Panc1 (cell line): ENCODE data around the gene HEXD. TPM values are rescaled to one million over a fixed set of nuclear protein-coding genes. Genes with fewer than 3 reads are reported as not detected.

ENCODE experiments used
- ATAC-seq: fragments of 200-7000 bp; cut with Tn5 transposase; 2 replicates; pipeline ENCODE4 v1.9.1; 2020; ENCODE audit warnings: mild to moderate bottlenecking, moderate library complexity
- BruUV-seq: library from RNA; stranded (reverse); fragments of 400-500 nt; replicated peaks from 2 replicates; lab custom pipeline; 2021; lab: Mats Ljungman, UMichigan
- CTCF ChIA-PET: fragments of 300-600 bp; sonication (Branson Sonifier 250); formaldehyde crosslinking; loops from one replicate; lab custom pipeline; 2022; ENCODE audit warnings: antibody characterized with exemption; lab: Charles Lee
- POLR2A ChIA-PET: fragments of 300-600 bp; sonication (Branson Sonifier 250); formaldehyde crosslinking; loops from one replicate; lab custom pipeline; 2022; ENCODE audit warnings: antibody characterized with exemption; lab: Charles Lee
- DNase-seq: peaks from one replicate; pipeline ENCODE4 v3.0.0-alpha.2; 2010; ENCODE audit warnings: low read depth, low spot score
- H3K27ac ChIP-seq: 2 replicates; pipeline ENCODE4 v1.5.1; 2011; ENCODE audit warnings: mild to moderate bottlenecking, low read length, inconsistent platforms
- H3K27me3 ChIP-seq: fragments of 200-500 bp; sonication (Bioruptor generic); 2 replicates; pipeline ENCODE4 v1.6.0; 2014; ENCODE audit warnings: low read length, inconsistent platforms; ENCODE audit not compliant: control insufficient read depth, insufficient read depth
- H3K36me3 ChIP-seq: fragments of 200-500 bp; sonication (Bioruptor generic); 2 replicates; pipeline ENCODE4 v1.5.1; 2014; ENCODE audit warnings: inconsistent platforms, mild to moderate bottlenecking, low read length, moderate library complexity; ENCODE audit not compliant: control insufficient read depth, insufficient read depth
- H3K4me1 ChIP-seq: 2 replicates; pipeline ENCODE4 v1.5.1; 2011; ENCODE audit warnings: inconsistent platforms, mild to moderate bottlenecking, low read length, moderate library complexity; ENCODE audit not compliant: control insufficient read depth, insufficient read depth
- H3K4me3 ChIP-seq, 2 experiments: 2 replicates each; pipeline ENCODE4 v1.5.1; 2011 to 2012; ENCODE audit warnings: low read depth in 2 of 2, low read length in 2 of 2, mild to moderate bottlenecking in 2 of 2, inconsistent platforms in 1 of 2, moderate library complexity in 1 of 2
- H3K9me3 ChIP-seq: fragments of 200-500 bp; sonication (Bioruptor generic); 2 replicates; pipeline ENCODE4 v1.5.1; 2014; ENCODE audit warnings: low read depth, mild to moderate bottlenecking, inconsistent platforms, low read length, moderate library complexity; ENCODE audit not compliant: control insufficient read depth, insufficient read depth
- POLR2AphosphoS5 ChIP-seq: IDR thresholded peaks from 2 replicates; pipeline ENCODE4 v1.6.1; 2012; ENCODE audit warnings: mild to moderate bottlenecking, low read depth, low read length, moderate library complexity
- SIN3A ChIP-seq: IDR thresholded peaks from 2 replicates; pipeline ENCODE4 v1.6.1; 2012; ENCODE audit warnings: low read depth, mild to moderate bottlenecking, low read length, moderate library complexity, borderline replicate concordance; ENCODE audit not compliant: insufficient read depth
- TCF7L2 ChIP-seq: IDR thresholded peaks from 2 replicates; pipeline ENCODE4 v1.6.1; 2011; ENCODE audit warnings: mild to moderate bottlenecking, low read depth, low read length, inconsistent platforms
- in situ Hi-C: cut with HindIII; loops from 2 replicates; pipeline ENCODE4 v1.10.0; 2016; ENCODE audit warnings: low sequenced_read_pairs, low pct_unique_long_range_greater_than_20kb
- intact Hi-C: fragments of 100-400 bp; cut with micrococcal nuclease; formaldehyde crosslinking; loops from one replicate; pipeline ENCODE4 v1.10.0; 2022; ENCODE audit not compliant: unreplicated experiment
- total RNA-seq: library from RNA; stranded (reverse); gene quantifications from one replicate; pipeline ENCODE4 v1.2.1, GENCODE V29; 2021; ENCODE audit not compliant: unreplicated experiment
- TF ChIP-seq, protein P1 (sequence below): fragments of 450-650 bp; IDR thresholded peaks from 2 replicates; pipeline ENCODE4 v1.5.1; 2017; ENCODE audit warnings: mild to moderate bottlenecking
- TF ChIP-seq, protein P2 (sequence below), 2 experiments: IDR thresholded peaks; 2 replicates each; pipeline ENCODE4 v1.6.1; 2011 to 2012; ENCODE audit warnings: low read depth in 2 of 2, control low read depth in 1 of 2, low read length in 1 of 2, mild to moderate bottlenecking in 1 of 2, moderate library complexity in 1 of 2; ENCODE audit not compliant: insufficient read depth in 1 of 2

HEXD gene
- total RNA-seq, 1 experiment from 2014 or later: 25.6 TPM

DNA sequence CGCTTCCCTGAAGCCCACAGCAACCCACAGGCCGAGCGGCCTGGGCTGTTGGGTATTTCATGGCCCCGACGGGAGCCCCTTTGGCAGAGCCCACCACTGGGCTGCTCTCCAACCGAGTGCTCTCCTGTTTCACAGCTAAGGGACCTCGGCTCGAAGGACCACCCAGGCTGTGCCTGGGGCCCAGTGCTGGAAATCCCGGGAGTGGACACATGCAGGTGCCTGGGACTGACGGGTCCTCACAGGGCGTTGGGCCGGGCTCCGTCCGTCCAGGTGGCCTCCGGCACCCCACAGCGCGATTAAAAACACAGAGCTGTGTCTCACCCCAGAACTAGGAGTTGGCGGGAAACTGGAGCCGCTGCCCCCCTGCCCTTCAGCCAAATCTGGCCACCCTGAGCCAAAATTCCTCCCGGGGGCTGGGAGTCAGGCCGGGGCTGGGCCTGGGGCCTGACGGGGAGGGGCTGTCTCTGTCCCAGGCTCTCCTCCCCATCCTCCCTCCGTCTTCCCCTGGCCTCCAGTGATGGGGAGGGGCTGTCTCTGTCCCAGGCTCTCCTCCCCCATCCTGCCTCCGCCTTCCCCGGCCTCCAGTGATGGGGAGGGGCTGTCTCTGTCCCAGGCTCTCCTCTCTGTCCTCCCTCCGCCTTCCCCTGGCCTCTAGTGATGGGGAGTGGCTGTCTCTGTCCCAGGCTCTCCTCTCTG lies 32.4 kb upstream of the HEXD start:
- Histone ChIP-seq H3K36me3 (no peaks in the 10 kb centered on the region), H3K4me1 (peaks cover 52% of the 10 kb centered on the region), H3K9me3 (no peaks in the 10 kb centered on the region), H3K27me3 (no peaks in the 10 kb centered on the region), H3K27ac (peak overlapping the region; percentile 84), H3K4me3 (no peak overlapping the region)
- TF ChIP-seq, protein P1, sequence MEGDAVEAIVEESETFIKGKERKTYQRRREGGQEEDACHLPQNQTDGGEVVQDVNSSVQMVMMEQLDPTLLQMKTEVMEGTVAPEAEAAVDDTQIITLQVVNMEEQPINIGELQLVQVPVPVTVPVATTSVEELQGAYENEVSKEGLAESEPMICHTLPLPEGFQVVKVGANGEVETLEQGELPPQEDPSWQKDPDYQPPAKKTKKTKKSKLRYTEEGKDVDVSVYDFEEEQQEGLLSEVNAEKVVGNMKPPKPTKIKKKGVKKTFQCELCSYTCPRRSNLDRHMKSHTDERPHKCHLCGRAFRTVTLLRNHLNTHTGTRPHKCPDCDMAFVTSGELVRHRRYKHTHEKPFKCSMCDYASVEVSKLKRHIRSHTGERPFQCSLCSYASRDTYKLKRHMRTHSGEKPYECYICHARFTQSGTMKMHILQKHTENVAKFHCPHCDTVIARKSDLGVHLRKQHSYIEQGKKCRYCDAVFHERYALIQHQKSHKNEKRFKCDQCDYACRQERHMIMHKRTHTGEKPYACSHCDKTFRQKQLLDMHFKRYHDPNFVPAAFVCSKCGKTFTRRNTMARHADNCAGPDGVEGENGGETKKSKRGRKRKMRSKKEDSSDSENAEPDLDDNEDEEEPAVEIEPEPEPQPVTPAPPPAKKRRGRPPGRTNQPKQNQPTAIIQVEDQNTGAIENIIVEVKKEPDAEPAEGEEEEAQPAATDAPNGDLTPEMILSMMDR: no peak
- TF ChIP-seq, protein P2, sequence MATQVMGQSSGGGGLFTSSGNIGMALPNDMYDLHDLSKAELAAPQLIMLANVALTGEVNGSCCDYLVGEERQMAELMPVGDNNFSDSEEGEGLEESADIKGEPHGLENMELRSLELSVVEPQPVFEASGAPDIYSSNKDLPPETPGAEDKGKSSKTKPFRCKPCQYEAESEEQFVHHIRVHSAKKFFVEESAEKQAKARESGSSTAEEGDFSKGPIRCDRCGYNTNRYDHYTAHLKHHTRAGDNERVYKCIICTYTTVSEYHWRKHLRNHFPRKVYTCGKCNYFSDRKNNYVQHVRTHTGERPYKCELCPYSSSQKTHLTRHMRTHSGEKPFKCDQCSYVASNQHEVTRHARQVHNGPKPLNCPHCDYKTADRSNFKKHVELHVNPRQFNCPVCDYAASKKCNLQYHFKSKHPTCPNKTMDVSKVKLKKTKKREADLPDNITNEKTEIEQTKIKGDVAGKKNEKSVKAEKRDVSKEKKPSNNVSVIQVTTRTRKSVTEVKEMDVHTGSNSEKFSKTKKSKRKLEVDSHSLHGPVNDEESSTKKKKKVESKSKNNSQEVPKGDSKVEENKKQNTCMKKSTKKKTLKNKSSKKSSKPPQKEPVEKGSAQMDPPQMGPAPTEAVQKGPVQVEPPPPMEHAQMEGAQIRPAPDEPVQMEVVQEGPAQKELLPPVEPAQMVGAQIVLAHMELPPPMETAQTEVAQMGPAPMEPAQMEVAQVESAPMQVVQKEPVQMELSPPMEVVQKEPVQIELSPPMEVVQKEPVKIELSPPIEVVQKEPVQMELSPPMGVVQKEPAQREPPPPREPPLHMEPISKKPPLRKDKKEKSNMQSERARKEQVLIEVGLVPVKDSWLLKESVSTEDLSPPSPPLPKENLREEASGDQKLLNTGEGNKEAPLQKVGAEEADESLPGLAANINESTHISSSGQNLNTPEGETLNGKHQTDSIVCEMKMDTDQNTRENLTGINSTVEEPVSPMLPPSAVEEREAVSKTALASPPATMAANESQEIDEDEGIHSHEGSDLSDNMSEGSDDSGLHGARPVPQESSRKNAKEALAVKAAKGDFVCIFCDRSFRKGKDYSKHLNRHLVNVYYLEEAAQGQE (IDR thresholded peaks at IDR 0.05; ENCODE audit: insufficient read depth in 1 of 2, low read depth in 2 of 2, low read length in 1 of 2): no peak
- TF ChIP-seq POLR2AphosphoS5: no peak
- no peak for TF ChIP-seq TCF7L2
- no peak for TF ChIP-seq SIN3A
- DNase-seq: no peak
- BruUV-seq: no TSS peak
- in situ Hi-C loops (no loop called here), intact Hi-C loops (no loop called here)
- ATAC-seq: no peak; the same call in 1 of the 2 replicates
- ChIA-PET POLR2A (interaction anchor here (0.7 kb wide), 1 partner anchor 131 kb away, joined by 6 read pairs; no protein-coding TSS in a partner anchor), CTCF (no interaction called here)

DNA sequence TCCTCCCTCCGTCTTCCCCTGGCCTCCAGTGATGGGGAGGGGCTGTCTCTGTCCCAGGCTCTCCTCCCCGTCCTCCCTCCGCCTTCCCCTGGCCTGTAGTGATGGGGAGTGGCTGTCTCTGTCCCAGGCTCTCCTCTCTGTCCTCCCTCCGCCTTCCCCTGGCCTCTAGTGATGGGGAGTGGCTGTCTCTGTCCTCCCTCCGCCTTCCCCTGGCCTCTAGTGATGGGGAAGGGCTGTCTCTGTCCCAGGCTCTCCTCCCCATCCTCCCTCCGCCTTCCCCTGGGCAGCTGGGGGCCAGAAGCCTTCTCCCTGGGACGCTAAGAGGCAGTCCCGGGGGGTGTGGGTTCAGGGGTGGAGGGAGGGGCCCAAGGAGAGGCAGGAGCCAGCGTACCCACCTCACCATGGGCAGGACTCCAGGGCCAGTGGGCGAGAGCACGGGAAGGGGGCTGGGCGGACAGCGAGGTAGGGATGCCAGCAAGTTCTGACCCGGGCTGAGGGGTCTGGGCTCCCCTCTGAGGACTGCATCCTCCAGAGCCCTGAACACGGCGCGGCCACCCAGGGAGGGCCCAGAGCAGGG lies 31.8 kb upstream of the HEXD start:
- peaks cover 46% of the 10 kb centered on the region for H3K4me1 ChIP-seq
- in situ Hi-C loops: no loop called here
- no peaks in the 10 kb centered on the region for H3K9me3 ChIP-seq
- intact Hi-C loops: no loop called here
- ChIA-PET POLR2A (no interaction called here), CTCF (no interaction called here)
- ATAC-seq (no peak), DNase-seq (no peak)
- no peaks in the 10 kb centered on the region for H3K36me3 ChIP-seq
- H3K4me3 ChIP-seq: no peak overlapping the region
- H3K27me3 ChIP-seq: no peaks in the 10 kb centered on the region
- TF ChIP-seq SIN3A (no peak), TCF7L2 (no peak)
- TF ChIP-seq, protein P1: no peak
- TF ChIP-seq, protein P2 (IDR thresholded peaks at IDR 0.05; ENCODE audit: insufficient read depth in 1 of 2, low read depth in 2 of 2, low read length in 1 of 2): no peak
- peak overlapping the region; percentile 84 for H3K27ac ChIP-seq
- no TSS peak for BruUV-seq
